HepG2 (cell line): ENCODE data around the gene TUBGCP3. TPM values are rescaled to one million over a fixed set of nuclear protein-coding genes. Genes with fewer than 3 reads are reported as not detected.

ENCODE experiments used
- ARID4A ChIP-seq: sonication (generic); formaldehyde crosslinking; IDR thresholded peaks from 2 replicates; pipeline ENCODE4 v1.5.0; 2020; ENCODE audit warnings: mild to moderate bottlenecking, missing genetic modification reagents, borderline replicate concordance
- GPN1 ChIP-seq: sonication (generic); formaldehyde crosslinking; IDR thresholded peaks from 2 replicates; pipeline ENCODE4 v1.5.1; 2020; ENCODE audit warnings: missing genetic modification reagents, borderline replicate concordance
- HNF1B ChIP-seq: sonication (generic); formaldehyde crosslinking; IDR thresholded peaks from 2 replicates; pipeline ENCODE4 v1.5.1; 2020; ENCODE audit warnings: mild to moderate bottlenecking, moderate library complexity, missing genetic modification reagents
- HOXA5 ChIP-seq: sonication (generic); formaldehyde crosslinking; IDR thresholded peaks from 2 replicates; pipeline ENCODE4 v1.4.0; 2020; ENCODE audit warnings: missing genetic modification reagents
- ISL2 ChIP-seq: sonication (generic); formaldehyde crosslinking; IDR thresholded peaks from 2 replicates; pipeline ENCODE4 v1.5.0; 2020; ENCODE audit warnings: missing genetic modification reagents
- RARA ChIP-seq: IDR thresholded peaks from 2 replicates; pipeline ENCODE4 v1.6.1; 2016; ENCODE audit warnings: missing genetic modification reagents, missing compliant biosample characterization
- RXRA ChIP-seq: sonication (generic); formaldehyde crosslinking; IDR thresholded peaks from 2 replicates; pipeline ENCODE4 v1.5.1; 2020; ENCODE audit warnings: missing genetic modification reagents
- SKI ChIP-seq: fragments of 450-650 bp; IDR thresholded peaks from one replicate; pipeline ENCODE4 v1.6.1; 2018; ENCODE audit warnings: mild to moderate bottlenecking; ENCODE audit not compliant: partially characterized antibody
- TARDBP ChIP-seq: sonication (generic); formaldehyde crosslinking; IDR thresholded peaks from 2 replicates; pipeline ENCODE4 v1.8.0; 2022; ENCODE audit warnings: mild to moderate bottlenecking, missing genetic modification reagents
- TFDP2 ChIP-seq: sonication (generic); formaldehyde crosslinking; IDR thresholded peaks from 2 replicates; pipeline ENCODE4 v1.4.0; 2020; ENCODE audit warnings: missing genetic modification reagents
- TGIF2 ChIP-seq: IDR thresholded peaks from 2 replicates; pipeline ENCODE4 v1.6.1; 2016; ENCODE audit warnings: control low read depth, missing compliant biosample characterization
- THAP8 ChIP-seq: sonication (generic); formaldehyde crosslinking; IDR thresholded peaks from 2 replicates; pipeline ENCODE4 v1.5.1; 2020; ENCODE audit warnings: missing genetic modification reagents, mild to moderate bottlenecking, borderline replicate concordance
- ZKSCAN8 ChIP-seq: IDR thresholded peaks from 2 replicates; pipeline ENCODE4 v1.6.1; 2016; ENCODE audit warnings: borderline replicate concordance, missing genetic modification reagents, missing compliant biosample characterization
- ZNF639 ChIP-seq: conservative IDR thresholded peaks from 2 replicates; pipeline ENCODE4 v1.6.1; 2018; ENCODE audit warnings: missing genetic modification reagents
- ZNF740 ChIP-seq: sonication (generic); formaldehyde crosslinking; IDR thresholded peaks from 2 replicates; pipeline ENCODE4 v1.4.0; 2020; ENCODE audit warnings: missing genetic modification reagents
- ZSCAN30 ChIP-seq: sonication (generic); formaldehyde crosslinking; IDR thresholded peaks from 2 replicates; pipeline ENCODE4 v1.5.0; 2020; ENCODE audit warnings: mild to moderate bottlenecking, missing genetic modification reagents
- polyA plus RNA-seq, 8 experiments: library from polyadenylated mRNA; depleted of rRNA in 3 of 8; stranded (reverse) in 7 of 8; unstranded in 1 of 8; fragments of >200 nt; fragmentation: Illumina TruSeq in 4 of 8; extraction: Trizol in 4 of 8; gene quantifications; 2 replicates each; pipeline versions ENCODE4 v1.2.1 to v1.2.3, GENCODE V29; 2011 to 2016; ENCODE audit warnings: low read depth in 4 of 8, missing spikeins in 1 of 8, mixed read lengths in 1 of 8; ENCODE audit not compliant: insufficient read depth in 1 of 8
- total RNA-seq, 5 experiments: library from RNA; depleted of rRNA; stranded (reverse); fragments of >200 nt; fragmentation: Illumina TruSeq; extraction: Trizol; gene quantifications; 2 replicates each; pipeline ENCODE4 v1.2.3, GENCODE V29; 2016; ENCODE audit warnings: low read depth in 1 of 5
- TF ChIP-seq, protein P1 (sequence below): sonication (generic); formaldehyde crosslinking; IDR thresholded peaks from 2 replicates; pipeline ENCODE4 v1.8.0; 2022; ENCODE audit warnings: mild to moderate bottlenecking, missing genetic modification reagents; ENCODE audit not compliant: insufficient replicate concordance

The TUBGCP3 gene
- total and polyA plus RNA-seq, 2 of the 13 experiments (the other 11 are each of a cell fraction or from before 2014, with no cell fraction given) = 12.6 to 15.5 TPM

DNA sequence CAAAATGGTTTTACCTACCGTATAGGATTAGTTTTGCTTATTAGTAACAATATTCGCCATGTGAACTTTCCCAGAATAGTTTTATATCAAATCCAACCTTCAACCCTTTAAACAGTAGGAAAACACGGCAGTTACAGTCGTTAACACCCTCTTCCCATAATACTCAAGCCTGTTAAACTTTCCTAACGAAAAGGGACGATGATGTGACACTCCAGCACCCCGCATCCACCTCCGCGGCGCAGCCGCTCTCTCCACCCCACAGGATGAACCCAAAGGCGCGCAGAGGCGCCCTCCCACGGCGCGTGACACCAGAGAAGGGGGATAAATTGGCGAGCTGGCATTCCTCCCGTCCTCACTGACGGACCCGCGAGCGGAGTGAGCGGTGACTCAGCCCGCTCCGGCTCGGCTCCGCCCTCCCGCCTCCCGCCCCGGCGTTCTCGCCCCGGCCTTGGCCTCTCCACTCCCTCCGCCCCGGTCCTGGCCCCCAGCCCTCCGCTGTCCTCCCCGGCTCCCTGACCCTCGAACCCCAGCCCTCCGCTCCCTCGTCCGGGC lies 665 bp downstream of the TUBGCP3 start (continued):
- TF ChIP-seq ZNF639 (CRISPR knock-in tag) (peak; percentile 86), TFDP2 (CRISPR knock-in tag) (no peak), TGIF2 (CRISPR knock-in tag) (0 out of 2 replicates have a peak, but pooled peaks have one; percentile 36), TARDBP (CRISPR knock-in tag) (0 out of 2 replicates have a peak, but pooled peaks have one; percentile 10), HNF1B (CRISPR knock-in tag) (0 out of 2 replicates have a peak, but pooled peaks have one; percentile 38), ZNF740 (CRISPR knock-in tag) (no peak), ZSCAN30 (CRISPR knock-in tag) (peak; percentile 53; the same call in 1 of the 2 replicates), ARID4A (CRISPR knock-in tag) (no peak; the same call in 1 of the 2 replicates), RARA (CRISPR knock-in tag) (peak; percentile 94), ISL2 (0 out of 2 replicates have a peak, but pooled peaks have one; percentile 31), RXRA (CRISPR knock-in tag) (peak; percentile 89; the same call in 1 of the 2 replicates), ZKSCAN8 (no peak), GPN1 (no peak), HOXA5 (CRISPR knock-in tag) (peak; percentile 72; the same call in 1 of the 2 replicates), SKI (peak; percentile 30), THAP8 (peak; percentile 77; the same call in 1 of the 2 replicates)
- TF ChIP-seq, protein P1, sequence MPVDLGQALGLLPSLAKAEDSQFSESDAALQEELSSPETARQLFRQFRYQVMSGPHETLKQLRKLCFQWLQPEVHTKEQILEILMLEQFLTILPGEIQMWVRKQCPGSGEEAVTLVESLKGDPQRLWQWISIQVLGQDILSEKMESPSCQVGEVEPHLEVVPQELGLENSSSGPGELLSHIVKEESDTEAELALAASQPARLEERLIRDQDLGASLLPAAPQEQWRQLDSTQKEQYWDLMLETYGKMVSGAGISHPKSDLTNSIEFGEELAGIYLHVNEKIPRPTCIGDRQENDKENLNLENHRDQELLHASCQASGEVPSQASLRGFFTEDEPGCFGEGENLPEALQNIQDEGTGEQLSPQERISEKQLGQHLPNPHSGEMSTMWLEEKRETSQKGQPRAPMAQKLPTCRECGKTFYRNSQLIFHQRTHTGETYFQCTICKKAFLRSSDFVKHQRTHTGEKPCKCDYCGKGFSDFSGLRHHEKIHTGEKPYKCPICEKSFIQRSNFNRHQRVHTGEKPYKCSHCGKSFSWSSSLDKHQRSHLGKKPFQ (CRISPR knock-in tag) = peak; percentile 71
